Heart left ventricle (tissue), 13 donors: ENCODE results near the gene NPM3.

Experiments
- POLR2A ChIP-seq, 2 donors: fragments of 450-650 bp; IDR thresholded peaks; one replicate each; pipeline ENCODE4 v1.6.1; 2017; ENCODE audit warnings: antibody characterized with exemption in 2 of 2, mild to moderate bottlenecking in 2 of 2, moderate library complexity in 2 of 2
- TF ChIP-seq, protein P1 (sequence below), 12 donors: fragments of 200-600 bp; sonication (generic) in 4 of 12; IDR thresholded peaks; one replicate each; pipeline versions ENCODE4 v1.5.0 to v1.8.0; 2018 to 2022; ENCODE audit warnings: antibody characterized with exemption in 12 of 12, mild to moderate bottlenecking in 5 of 12
- donor health status: ischemic (EF 13 %, LVEDD 7.1; RV severe dilation, severe dysfunction).
- donor health status: DM: no; HTN: yes; CAD: no.
- donor health status: DM: no; HTN: no; CAD: no.
- donor health status: ischemic (EF 25% LVEDD 6.9; RV normal size, moderate dysfunction).
- donor health status: ischemic (EF 25% LVEDD 5.7; RV mildly dilated, moderate dysfunction).
- donor health status: ischemic (EF 35%, LVEDD 5.7; RV mildly dilated, moderate dysfunction).
- donor health status: nonischemic (EF 11% LVEDD 7.7; RV severe dilation, severe dysfunction).
- donor health status: DM: yes; HTN: yes; CAD: no.
- donor health status: PGD.
- donor health status: ischemic (EF 29% LVEDD 5.4; RV normal size, mild dysfunction).
- donor health status: nonischemic (EF 23%, LVEDD 6.1; RV moderate dilation, normal function).

DNA sequence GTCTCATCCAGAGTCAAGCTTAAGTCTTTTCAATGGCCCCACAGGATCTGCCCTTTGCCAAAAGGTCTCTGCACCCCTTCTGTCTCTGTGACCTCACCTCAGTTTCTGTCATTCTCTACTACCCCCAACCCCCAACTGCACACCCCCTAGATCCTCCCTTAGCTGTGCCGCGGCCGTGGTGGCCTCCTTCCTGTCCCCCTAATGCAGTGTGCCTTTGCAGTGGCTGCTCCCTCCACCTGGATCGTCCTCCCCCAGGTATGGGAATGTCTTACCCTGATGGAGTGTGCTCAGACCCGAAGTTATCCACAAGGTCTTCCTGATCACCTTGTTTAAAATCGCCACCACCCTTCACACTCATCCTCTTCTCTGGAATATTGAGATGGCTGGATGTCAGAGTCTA, 16.9 kb downstream of the NPM3 start:
- TF ChIP-seq POLR2A (IDR thresholded peaks at IDR 0.05) = no peak
- TF ChIP-seq, protein P1, sequence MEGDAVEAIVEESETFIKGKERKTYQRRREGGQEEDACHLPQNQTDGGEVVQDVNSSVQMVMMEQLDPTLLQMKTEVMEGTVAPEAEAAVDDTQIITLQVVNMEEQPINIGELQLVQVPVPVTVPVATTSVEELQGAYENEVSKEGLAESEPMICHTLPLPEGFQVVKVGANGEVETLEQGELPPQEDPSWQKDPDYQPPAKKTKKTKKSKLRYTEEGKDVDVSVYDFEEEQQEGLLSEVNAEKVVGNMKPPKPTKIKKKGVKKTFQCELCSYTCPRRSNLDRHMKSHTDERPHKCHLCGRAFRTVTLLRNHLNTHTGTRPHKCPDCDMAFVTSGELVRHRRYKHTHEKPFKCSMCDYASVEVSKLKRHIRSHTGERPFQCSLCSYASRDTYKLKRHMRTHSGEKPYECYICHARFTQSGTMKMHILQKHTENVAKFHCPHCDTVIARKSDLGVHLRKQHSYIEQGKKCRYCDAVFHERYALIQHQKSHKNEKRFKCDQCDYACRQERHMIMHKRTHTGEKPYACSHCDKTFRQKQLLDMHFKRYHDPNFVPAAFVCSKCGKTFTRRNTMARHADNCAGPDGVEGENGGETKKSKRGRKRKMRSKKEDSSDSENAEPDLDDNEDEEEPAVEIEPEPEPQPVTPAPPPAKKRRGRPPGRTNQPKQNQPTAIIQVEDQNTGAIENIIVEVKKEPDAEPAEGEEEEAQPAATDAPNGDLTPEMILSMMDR (IDR thresholded peaks at IDR 0.05) = no peak
